CD4-positive, alpha-beta T cell (primary cell): Measurements from ENCODE around the gene GRID1. TPM values are rescaled to one million over a fixed set of nuclear protein-coding genes. Genes with fewer than 3 reads are reported as not detected.

Source experiments
- ATAC-seq: fragments of 200-7000 bp; cut with Tn5 transposase; one replicate; pipeline ENCODE4 v1.10.0; 2022; ENCODE audit warnings: mild to moderate bottlenecking; ENCODE audit not compliant: poor library complexity
- CTCF ChIA-PET: fragments of 350-600 bp; sonication (Branson Sonifier 250); formaldehyde crosslinking; loops from one replicate; lab custom pipeline; 2021; ENCODE audit warnings: antibody characterized with exemption, inconsistent platforms; lab: Charles Lee
- POLR2A ChIA-PET: fragments of 350-600 bp; sonication (Branson Sonifier 250); formaldehyde crosslinking; loops from one replicate; lab custom pipeline; 2021; ENCODE audit warnings: antibody characterized with exemption, inconsistent platforms; lab: Charles Lee
- DNase-seq, 14 experiments: peaks; one replicate each; pipeline ENCODE4 v3.0.0-alpha.2; 2013 to 2020; ENCODE audit warnings: mixed read lengths in 2 of 14
- H3K27ac ChIP-seq, 2 donors: one replicate each; pipeline versions ENCODE4 v1.5.1 to v1.7.0; 2013; ENCODE audit warnings: low read length in 2 of 2, low read depth in 1 of 2, mild to moderate bottlenecking in 1 of 2
- H3K27me3 ChIP-seq, 2 experiments: 1 replicate in 1 of 2; 2 replicates in 1 of 2; pipeline versions ENCODE4 v1.6.1 to v1.7.0; 2013; ENCODE audit warnings: low read length in 2 of 2, control low read depth in 1 of 2, mild to moderate bottlenecking in 1 of 2, moderate library complexity in 1 of 2; ENCODE audit not compliant: insufficient read depth in 2 of 2, control insufficient read depth in 1 of 2
- H3K36me3 ChIP-seq: one replicate; pipeline ENCODE4 v1.6.1; 2013; ENCODE audit warnings: low read length, control low read depth; ENCODE audit not compliant: insufficient read depth
- H3K4me1 ChIP-seq: one replicate; pipeline ENCODE4 v1.6.1; 2013; ENCODE audit warnings: low read length, control low read depth; ENCODE audit not compliant: insufficient read depth
- H3K4me3 ChIP-seq: one replicate; pipeline ENCODE4 v1.5.1; 2013; ENCODE audit warnings: mild to moderate bottlenecking, low read length, moderate library complexity
- H3K9me3 ChIP-seq, 2 experiments: 1 replicate in 1 of 2; 2 replicates in 1 of 2; pipeline versions ENCODE4 v1.6.1 to v1.7.0; 2013; ENCODE audit warnings: low read length in 2 of 2, mild to moderate bottlenecking in 2 of 2, control low read depth in 1 of 2, moderate library complexity in 1 of 2; ENCODE audit not compliant: control insufficient read depth in 1 of 2, insufficient read depth in 1 of 2
- H3K27ac Mint-ChIP-seq: one replicate; pipeline ENCODE4 v1.8.0; 2020; ENCODE audit warnings: mixed read lengths
- H3K27me3 Mint-ChIP-seq: one replicate; pipeline ENCODE4 v1.8.0; 2021; ENCODE audit warnings: mixed read lengths
- H3K36me3 Mint-ChIP-seq: one replicate; pipeline ENCODE4 v1.8.0; 2021; ENCODE audit warnings: low read depth, mixed read lengths
- H3K4me1 Mint-ChIP-seq: one replicate; pipeline ENCODE4 v1.8.0; 2021; ENCODE audit warnings: low read depth, mixed read lengths
- H3K4me3 Mint-ChIP-seq: one replicate; pipeline ENCODE4 v1.8.0; 2020; ENCODE audit warnings: mild to moderate bottlenecking, mixed read lengths
- H3K9me3 Mint-ChIP-seq: one replicate; pipeline ENCODE4 v1.8.0; 2020; ENCODE audit warnings: mixed read lengths
- intact Hi-C, 2 experiments: fragments of 100-400 bp; cut with DNase I in 1 of 2; cut with micrococcal nuclease in 1 of 2; formaldehyde crosslinking; loops; one replicate each; pipeline versions ENCODE4 v1.15.1 to v1.9.0; 2023 to 2025; cut with DNase I, micrococcal nuclease
- total RNA-seq, 174 experiments: library from RNA in 2 of 174; stranded (reverse) in 2 of 174; gene quantifications; one replicate each; pipeline ENCODE4 v1.2.3 and lab custom pipeline; 2021 to 2026
- TF ChIP-seq, protein P1 (sequence below): fragments of 200-600 bp; IDR thresholded peaks from one replicate; pipeline ENCODE4 v1.8.0; 2022; ENCODE audit warnings: antibody characterized with exemption, mild to moderate bottlenecking

The GRID1 gene
- total RNA-seq, 2 experiments from 2014 or later: not detected

DNA sequence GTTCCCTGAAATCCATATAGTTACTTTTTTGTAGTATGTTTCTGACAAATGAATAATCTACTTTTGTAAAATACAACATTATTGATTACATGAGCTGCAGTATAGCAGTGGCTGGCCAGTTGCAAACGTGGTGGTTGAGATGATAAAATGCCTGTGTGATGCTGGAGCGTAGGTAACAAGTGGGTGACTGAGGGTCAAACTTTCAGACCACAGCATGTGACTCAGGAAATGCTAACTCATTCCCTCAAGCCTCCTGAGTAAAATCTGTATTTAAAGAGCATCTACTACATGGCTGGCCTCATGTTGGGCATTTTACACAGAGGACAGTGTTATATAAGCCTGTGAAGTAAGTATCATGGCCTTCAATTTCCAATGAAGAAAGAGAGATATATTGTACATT, 585.2 kb downstream of the GRID1 start:
- DNase-seq (no peak), ATAC-seq (no peak)
- Histone ChIP-seq H3K27me3 (no peaks in the 10 kb centered on the region), H3K4me1 (no peaks in the 10 kb centered on the region), H3K4me3 (no peak overlapping the region), H3K36me3 (no peaks in the 10 kb centered on the region), H3K9me3 (no peaks in the 10 kb centered on the region), H3K27ac (no peak overlapping the region)
- ChIA-PET POLR2A (no interaction called here), CTCF (no interaction called here)
- H3K36me3 Mint-ChIP-seq: no peaks in the 10 kb centered on the region
- TF ChIP-seq, protein P1, sequence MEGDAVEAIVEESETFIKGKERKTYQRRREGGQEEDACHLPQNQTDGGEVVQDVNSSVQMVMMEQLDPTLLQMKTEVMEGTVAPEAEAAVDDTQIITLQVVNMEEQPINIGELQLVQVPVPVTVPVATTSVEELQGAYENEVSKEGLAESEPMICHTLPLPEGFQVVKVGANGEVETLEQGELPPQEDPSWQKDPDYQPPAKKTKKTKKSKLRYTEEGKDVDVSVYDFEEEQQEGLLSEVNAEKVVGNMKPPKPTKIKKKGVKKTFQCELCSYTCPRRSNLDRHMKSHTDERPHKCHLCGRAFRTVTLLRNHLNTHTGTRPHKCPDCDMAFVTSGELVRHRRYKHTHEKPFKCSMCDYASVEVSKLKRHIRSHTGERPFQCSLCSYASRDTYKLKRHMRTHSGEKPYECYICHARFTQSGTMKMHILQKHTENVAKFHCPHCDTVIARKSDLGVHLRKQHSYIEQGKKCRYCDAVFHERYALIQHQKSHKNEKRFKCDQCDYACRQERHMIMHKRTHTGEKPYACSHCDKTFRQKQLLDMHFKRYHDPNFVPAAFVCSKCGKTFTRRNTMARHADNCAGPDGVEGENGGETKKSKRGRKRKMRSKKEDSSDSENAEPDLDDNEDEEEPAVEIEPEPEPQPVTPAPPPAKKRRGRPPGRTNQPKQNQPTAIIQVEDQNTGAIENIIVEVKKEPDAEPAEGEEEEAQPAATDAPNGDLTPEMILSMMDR: no peak
- H3K9me3 Mint-ChIP-seq: no peaks in the 10 kb centered on the region
- H3K4me1 Mint-ChIP-seq: no peaks in the 10 kb centered on the region
- intact Hi-C loops: no loop called here
- H3K4me3 Mint-ChIP-seq: no peak overlapping the region
- H3K27me3 Mint-ChIP-seq: no peaks in the 10 kb centered on the region
- no peak overlapping the region for H3K27ac Mint-ChIP-seq

DNA sequence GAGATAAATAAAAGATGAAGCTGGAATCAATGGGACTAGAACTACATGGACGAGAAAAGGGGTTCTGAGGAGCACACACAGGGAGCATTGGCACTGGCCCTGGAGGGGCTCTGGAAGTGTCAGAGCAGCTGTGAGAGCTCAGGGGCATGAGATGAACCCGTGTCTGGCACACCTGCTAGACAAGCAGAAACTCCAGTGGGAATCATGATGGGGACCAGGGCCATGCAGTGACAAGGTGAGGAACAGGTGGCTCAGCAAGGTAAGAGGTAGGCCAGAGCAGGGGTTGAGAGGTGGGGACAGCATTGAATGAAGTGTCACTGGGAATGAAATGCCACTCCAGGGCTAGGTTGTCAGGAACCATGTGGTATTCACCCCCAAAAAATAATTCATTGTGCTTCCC, 588.5 kb downstream of the GRID1 start:
- ATAC-seq (no peak), DNase-seq (no peak)
- H3K9me3 ChIP-seq: no peaks in the 10 kb centered on the region
- H3K36me3 ChIP-seq: no peaks in the 10 kb centered on the region
- Mint-ChIP-seq H3K4me3 (no peak overlapping the region), H3K4me1 (no peaks in the 10 kb centered on the region), H3K27me3 (no peaks in the 10 kb centered on the region), H3K9me3 (peaks cover 2% of the 10 kb centered on the region), H3K36me3 (no peaks in the 10 kb centered on the region), H3K27ac (no peak overlapping the region)
- no peaks in the 10 kb centered on the region for H3K27me3 ChIP-seq
- POLR2A ChIA-PET: no interaction called here
- no peak overlapping the region for H3K27ac ChIP-seq
- TF ChIP-seq, protein P1: no peak
- H3K4me3 ChIP-seq: no peak overlapping the region
- CTCF ChIA-PET: no interaction called here
- H3K4me1 ChIP-seq: no peaks in the 10 kb centered on the region
- intact Hi-C loops: no loop called here

DNA sequence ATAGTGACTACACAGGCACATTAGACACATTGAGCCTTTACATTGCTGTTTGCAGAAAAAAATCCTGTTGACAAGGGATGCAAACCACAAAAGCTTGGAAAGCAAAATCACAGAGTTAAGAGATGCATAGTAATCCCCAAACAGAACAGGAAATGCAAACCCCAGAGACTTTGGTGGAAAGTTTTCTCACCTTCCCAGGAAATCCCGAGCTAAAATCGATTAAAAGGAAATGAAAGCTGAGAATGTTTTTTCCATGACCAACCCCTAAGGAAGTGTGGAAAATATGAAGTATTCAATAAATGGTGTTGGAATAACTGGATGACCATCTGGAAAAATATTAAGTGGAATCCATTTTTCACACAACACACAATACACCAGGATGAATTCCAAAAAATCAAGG, 598.7 kb downstream of the GRID1 start:
- ChIA-PET CTCF (no interaction called here), POLR2A (no interaction called here)
- H3K27me3 ChIP-seq: no peaks in the 10 kb centered on the region
- H3K9me3 Mint-ChIP-seq: no peaks in the 10 kb centered on the region
- no peak overlapping the region for H3K27ac Mint-ChIP-seq
- no peak overlapping the region for H3K4me3 ChIP-seq
- H3K4me3 Mint-ChIP-seq: no peak overlapping the region
- no peaks in the 10 kb centered on the region for H3K4me1 ChIP-seq
- H3K9me3 ChIP-seq: peaks cover 0 to 10% of the 10 kb centered on the region in 2 experiments
- no peaks in the 10 kb centered on the region for H3K36me3 ChIP-seq
- ATAC-seq: no peak
- H3K27me3 Mint-ChIP-seq: peaks cover 4% of the 10 kb centered on the region
- no peaks in the 10 kb centered on the region for H3K36me3 Mint-ChIP-seq
- TF ChIP-seq, protein P1: no peak
- intact Hi-C loops: no loop called here
- H3K27ac ChIP-seq: no peak overlapping the region
- DNase-seq: no peak
- no peaks in the 10 kb centered on the region for H3K4me1 Mint-ChIP-seq
